Breast epithelium (tissue), 3 donors: ENCODE data around the gene SEMA3C.

Experiments used
- POLR2A ChIP-seq: fragments of 450-650 bp; IDR thresholded peaks from one replicate; pipeline ENCODE4 v1.6.1; 2016; ENCODE audit warnings: antibody characterized with exemption, mild to moderate bottlenecking, moderate library complexity
- POLR2AphosphoS5 ChIP-seq, 3 donors: sonication (generic); formaldehyde crosslinking; IDR thresholded peaks; one replicate each; pipeline ENCODE4 v1.6.1; 2017; ENCODE audit warnings: antibody characterized with exemption in 3 of 3
- TF ChIP-seq, protein P1 (sequence below), 3 donors: fragments of 450-650 bp; IDR thresholded peaks; one replicate each; pipeline ENCODE4 v1.5.1; 2016 to 2017; ENCODE audit warnings: antibody characterized with exemption in 3 of 3, mild to moderate bottlenecking in 3 of 3, moderate library complexity in 3 of 3

DNA sequence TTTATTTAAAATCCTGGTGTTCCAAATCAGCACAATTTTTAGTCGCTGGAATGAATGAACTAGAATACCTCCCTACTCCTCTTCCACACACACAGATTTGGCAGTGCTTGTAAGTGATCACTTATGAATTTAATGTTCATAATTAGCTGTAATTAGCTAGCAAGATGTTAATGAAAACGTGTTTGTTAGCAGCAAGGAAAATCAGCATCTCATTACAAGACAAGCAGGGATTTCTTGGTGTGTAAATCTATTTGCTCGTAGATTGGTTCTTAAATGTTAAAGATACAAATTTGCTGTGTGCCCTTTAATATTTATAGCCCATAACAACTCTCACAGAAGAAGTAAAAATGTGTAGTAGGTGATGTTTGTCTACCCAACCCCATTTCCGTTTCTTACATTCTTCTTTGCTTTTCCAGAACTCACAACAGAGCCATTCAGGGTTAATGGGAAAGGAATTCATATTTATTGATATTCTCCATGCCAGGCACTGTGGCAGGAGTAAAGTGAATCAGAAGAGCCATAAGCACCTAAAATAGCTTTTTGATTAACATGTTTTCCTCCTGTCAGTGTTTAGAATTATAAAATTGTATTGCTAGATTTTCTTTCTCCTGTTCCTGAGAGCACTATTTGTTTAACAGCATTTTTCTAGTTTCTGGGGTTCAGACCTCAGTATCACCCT, 49.6 kb downstream of the SEMA3C start:
- TF ChIP-seq, protein P1, sequence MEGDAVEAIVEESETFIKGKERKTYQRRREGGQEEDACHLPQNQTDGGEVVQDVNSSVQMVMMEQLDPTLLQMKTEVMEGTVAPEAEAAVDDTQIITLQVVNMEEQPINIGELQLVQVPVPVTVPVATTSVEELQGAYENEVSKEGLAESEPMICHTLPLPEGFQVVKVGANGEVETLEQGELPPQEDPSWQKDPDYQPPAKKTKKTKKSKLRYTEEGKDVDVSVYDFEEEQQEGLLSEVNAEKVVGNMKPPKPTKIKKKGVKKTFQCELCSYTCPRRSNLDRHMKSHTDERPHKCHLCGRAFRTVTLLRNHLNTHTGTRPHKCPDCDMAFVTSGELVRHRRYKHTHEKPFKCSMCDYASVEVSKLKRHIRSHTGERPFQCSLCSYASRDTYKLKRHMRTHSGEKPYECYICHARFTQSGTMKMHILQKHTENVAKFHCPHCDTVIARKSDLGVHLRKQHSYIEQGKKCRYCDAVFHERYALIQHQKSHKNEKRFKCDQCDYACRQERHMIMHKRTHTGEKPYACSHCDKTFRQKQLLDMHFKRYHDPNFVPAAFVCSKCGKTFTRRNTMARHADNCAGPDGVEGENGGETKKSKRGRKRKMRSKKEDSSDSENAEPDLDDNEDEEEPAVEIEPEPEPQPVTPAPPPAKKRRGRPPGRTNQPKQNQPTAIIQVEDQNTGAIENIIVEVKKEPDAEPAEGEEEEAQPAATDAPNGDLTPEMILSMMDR (IDR thresholded peaks at IDR 0.05) = no peak
- TF ChIP-seq POLR2AphosphoS5 (IDR thresholded peaks at IDR 0.05) (no peak), POLR2A (no peak)
